ENCODE results near the gene C9orf85. TPM values are rescaled to one million over a fixed set of nuclear protein-coding genes. Genes with fewer than 3 reads are reported as not detected.
"Not testable (repeated sequence)": the region's sequence is repeated elsewhere in the genome, so short reads cannot be mapped to it uniquely, and the experiment has no call there.

The C9orf85 gene
- total RNA-seq, 1 donor from 2014 or later = 16.1 TPM

GRCh38 chr9:71895955-71896354 lies 15.5 kb upstream of the C9orf85 start:
- no peak for DNase-seq (ENCODE audit: low spot score, unreplicated experiment)
- Mint-ChIP-seq H3K36me3 (ENCODE audit: insufficient read depth) (peaks cover 2% of the 10 kb centered on the region), H3K4me1 (ENCODE audit: low read depth) (peaks cover 27% of the 10 kb centered on the region), H3K4me3 (ENCODE audit: low read depth) (no peak overlapping the region), H3K9me3 (ENCODE audit: low read depth) (peaks cover 3% of the 10 kb centered on the region), H3K27me3 (no peaks in the 10 kb centered on the region), H3K27ac (no peak overlapping the region)
- TF ChIP-seq CTCF (IDR thresholded peaks at IDR 0.05; ENCODE audit: unreplicated experiment) = no peak

- Mint-ChIP-seq H3K27ac (no peak overlapping the region), H3K27me3 (no peaks in the 10 kb centered on the region), H3K9me3 (ENCODE audit: low read depth) (peaks cover 3% of the 10 kb centered on the region), H3K4me3 (ENCODE audit: low read depth) (no peak overlapping the region), H3K4me1 (ENCODE audit: low read depth) (peaks cover 26% of the 10 kb centered on the region), H3K36me3 (ENCODE audit: insufficient read depth) (peaks cover 2% of the 10 kb centered on the region)
- no peak for TF ChIP-seq CTCF (IDR thresholded peaks at IDR 0.05; ENCODE audit: unreplicated experiment)
- no peak for DNase-seq (ENCODE audit: low spot score, unreplicated experiment)
Measured at GRCh38 chr9:71896761-71897160, 14.7 kb upstream of the C9orf85 start.

- Mint-ChIP-seq H3K4me1 (ENCODE audit: low read depth) (peaks cover 33% of the 10 kb centered on the region), H3K27ac (no peak overlapping the region), H3K4me3 (ENCODE audit: low read depth) (no peak overlapping the region), H3K27me3 (no peaks in the 10 kb centered on the region), H3K36me3 (ENCODE audit: insufficient read depth) (peaks cover 2% of the 10 kb centered on the region), H3K9me3 (ENCODE audit: low read depth) (peaks cover 3% of the 10 kb centered on the region)
- TF ChIP-seq CTCF (IDR thresholded peaks at IDR 0.05; ENCODE audit: unreplicated experiment) = no peak
- no peak for DNase-seq (ENCODE audit: low spot score, unreplicated experiment)
Measured at GRCh38 chr9:71897577-71897976, 13.9 kb upstream of the C9orf85 start.

GRCh38 chr9:71898756-71899155 lies 12.7 kb upstream of the C9orf85 start:
- not testable (repeated sequence) for H3K27ac Mint-ChIP-seq; H3K27me3 Mint-ChIP-seq; H3K4me3 Mint-ChIP-seq (ENCODE audit: low read depth); H3K9me3 Mint-ChIP-seq (ENCODE audit: low read depth); H3K36me3 Mint-ChIP-seq (ENCODE audit: insufficient read depth); DNase-seq (ENCODE audit: low spot score, unreplicated experiment)
- peaks cover 43% of the 10 kb centered on the region for H3K4me1 Mint-ChIP-seq (ENCODE audit: low read depth)

GRCh38 chr9:71901695-71902597 lies 9.5 kb upstream of the C9orf85 start:
- peaks cover 3% of the 10 kb centered on the region for H3K9me3 Mint-ChIP-seq (ENCODE audit: low read depth)
- H3K4me3 Mint-ChIP-seq (ENCODE audit: low read depth) = no peak overlapping the region
- peaks cover 2% of the 10 kb centered on the region for H3K36me3 Mint-ChIP-seq (ENCODE audit: insufficient read depth)
- H3K27ac Mint-ChIP-seq = no peak overlapping the region
- TF ChIP-seq CTCF (IDR thresholded peaks at IDR 0.05; ENCODE audit: unreplicated experiment) = no peak
- DNase-seq (ENCODE audit: low spot score, unreplicated experiment) = no peak
- no peaks in the 10 kb centered on the region for H3K27me3 Mint-ChIP-seq
- H3K4me1 Mint-ChIP-seq (ENCODE audit: low read depth) = peaks cover 42% of the 10 kb centered on the region

- peaks cover 48% of the 10 kb centered on the region for H3K4me1 Mint-ChIP-seq (ENCODE audit: low read depth)
- no peaks in the 10 kb centered on the region for H3K27me3 Mint-ChIP-seq
- no peaks in the 10 kb centered on the region for H3K36me3 Mint-ChIP-seq (ENCODE audit: insufficient read depth)
- TF ChIP-seq CTCF (IDR thresholded peaks at IDR 0.05; ENCODE audit: unreplicated experiment) = no peak
- H3K9me3 Mint-ChIP-seq (ENCODE audit: low read depth) = no peaks in the 10 kb centered on the region
- no peak overlapping the region for H3K4me3 Mint-ChIP-seq (ENCODE audit: low read depth)
- H3K27ac Mint-ChIP-seq = no peak overlapping the region
- DNase-seq (ENCODE audit: low spot score, unreplicated experiment) = no peak
Measured at GRCh38 chr9:71904076-71904475, 7.4 kb upstream of the C9orf85 start.

Measured in progenitor cell of endocrine pancreas (in vitro differentiated cells).